H1 (cell line): ENCODE measurements around the gene STYK1. TPM values are rescaled to one million over a fixed set of nuclear protein-coding genes. Genes with fewer than 3 reads are reported as not detected.

Source experiments
- CTCF ChIA-PET: fragments of 300-600 bp; sonication (Branson Sonifier 250); formaldehyde crosslinking; loops from one replicate; lab custom pipeline; 2021; ENCODE audit not compliant: partially characterized antibody; lab: Charles Lee
- POLR2A ChIA-PET: fragments of 300-600 bp; sonication (Branson Sonifier 250); formaldehyde crosslinking; loops from one replicate; lab custom pipeline; 2021; ENCODE audit warnings: inconsistent platforms; ENCODE audit not compliant: partially characterized antibody; lab: Charles Lee
- DNase-seq, 2 experiments: peaks; one replicate each; pipeline versions ENCODE4 v3.0.0 to v3.0.0-alpha.2; 2010 to 2022; ENCODE audit warnings: low spot score in 2 of 2, low read depth in 1 of 2, mixed read lengths in 1 of 2
- FAIRE-seq: peaks from 2 replicates; lab custom pipeline; 2011; peaks lifted over from hg19 to GRCh38; lab: Jason Lieb, UNC
- H2AFZ ChIP-seq: 2 replicates; pipeline ENCODE4 v1.8.1; 2012; ENCODE audit warnings: low read length, inconsistent platforms
- H2AK5ac ChIP-seq: 2 replicates; pipeline ENCODE4 v1.6.1; 2013; ENCODE audit warnings: low read depth, low read length
- H2BK120ac ChIP-seq: replicated peaks from 2 replicates; pipeline ENCODE3; 2013; ENCODE audit warnings: low read depth, low read length, inconsistent platforms
- H2BK12ac ChIP-seq: 2 replicates; pipeline ENCODE4 v1.6.1; 2013; ENCODE audit warnings: low read depth, low read length
- H2BK15ac ChIP-seq: 2 replicates; pipeline ENCODE4 v1.6.1; 2013; ENCODE audit warnings: low read length
- H2BK20ac ChIP-seq: 2 replicates; pipeline ENCODE4 v1.6.1; 2013; ENCODE audit warnings: low read length
- H2BK5ac ChIP-seq: 2 replicates; pipeline ENCODE4 v1.6.1; 2013; ENCODE audit warnings: low read depth, low read length
- H3K14ac ChIP-seq: 2 replicates; pipeline ENCODE4 v1.6.1; 2013; ENCODE audit warnings: inconsistent platforms; ENCODE audit not compliant: insufficient read length
- H3K18ac ChIP-seq: 2 replicates; pipeline ENCODE4 v1.6.1; 2013; ENCODE audit warnings: low read length; ENCODE audit errors: extremely low read depth
- H3K23ac ChIP-seq: 2 replicates; pipeline ENCODE4 v1.6.1; 2013; ENCODE audit warnings: inconsistent platforms; ENCODE audit not compliant: insufficient read length
- H3K23me2 ChIP-seq: 2 replicates; pipeline ENCODE4 v1.6.1; 2013; ENCODE audit warnings: low read depth, low read length
- H3K27ac ChIP-seq: 2 replicates; pipeline ENCODE4 v1.6.1; 2011; ENCODE audit warnings: low read depth, low read length, inconsistent platforms
- H3K27me3 ChIP-seq, 4 experiments: replicated peaks in 1 of 4; 1 replicate in 1 of 4; 2 replicates in 3 of 4; pipeline versions ENCODE4 v1.6.1 to v1.8.1; 2011 to 2013; ENCODE audit warnings: low read length in 3 of 4, mild to moderate bottlenecking in 3 of 4, inconsistent platforms in 2 of 4, mixed read lengths in 2 of 4, moderate library complexity in 1 of 4; ENCODE audit not compliant: control insufficient read depth in 3 of 4, insufficient read depth in 3 of 4; ENCODE audit errors: extremely low read depth in 1 of 4
- H3K36me3 ChIP-seq, 4 experiments: 2 replicates each; pipeline versions ENCODE4 v1.6.1 to v1.8.1; 2011 to 2013; ENCODE audit warnings: mild to moderate bottlenecking in 4 of 4, low read length in 3 of 4, moderate library complexity in 2 of 4, control low read depth in 1 of 4, inconsistent platforms in 1 of 4; ENCODE audit not compliant: insufficient read depth in 4 of 4, control insufficient read depth in 2 of 4
- H3K4ac ChIP-seq: replicated peaks from 2 replicates; pipeline ENCODE3; 2013; ENCODE audit warnings: low read length, low read depth, mixed read lengths, inconsistent platforms; ENCODE audit not compliant: insufficient read length
- H3K4me1 ChIP-seq, 4 experiments: replicated peaks in 1 of 4; 1 replicate in 1 of 4; 2 replicates in 3 of 4; pipeline versions ENCODE4 v1.6.1 to v1.8.1; 2011 to 2013; ENCODE audit warnings: low read length in 3 of 4, inconsistent platforms in 2 of 4, mixed read lengths in 1 of 4; ENCODE audit not compliant: insufficient read depth in 4 of 4, control insufficient read depth in 3 of 4
- H3K4me2 ChIP-seq, 2 experiments: 2 replicates each; pipeline versions ENCODE4 v1.6.1 to v1.8.1; 2011 to 2013; ENCODE audit warnings: low read depth in 2 of 2, low read length in 2 of 2, control low read depth in 1 of 2, inconsistent platforms in 1 of 2, mild to moderate bottlenecking in 1 of 2; ENCODE audit not compliant: insufficient read depth in 1 of 2
- H3K4me3 ChIP-seq, 4 experiments: fragments of 200-600, 300-600 bp in 1 of 4; sonication (generic), shearing (Covaris generic), sonication (Bioruptor Twin) in 1 of 4; 2 replicates each; pipeline versions ENCODE4 v1.5.1 to v1.8.1; 2011 to 2016; ENCODE audit warnings: low read length in 4 of 4, low read depth in 3 of 4, control low read depth in 2 of 4, inconsistent platforms in 2 of 4, mild to moderate bottlenecking in 2 of 4, mixed read lengths in 1 of 4, moderate library complexity in 1 of 4; ENCODE audit not compliant: insufficient read depth in 2 of 4; ENCODE audit errors: extremely low read depth in 1 of 4
- H3K56ac ChIP-seq: replicated peaks from 2 replicates; pipeline ENCODE3; 2013; ENCODE audit warnings: low read depth, mild to moderate bottlenecking, mixed read lengths, low read length, inconsistent platforms; ENCODE audit not compliant: insufficient read length
- H3K79me1 ChIP-seq: 2 replicates; pipeline ENCODE4 v1.6.1; 2013; ENCODE audit warnings: low read depth, low read length, control low read depth
- H3K79me2 ChIP-seq, 2 experiments: 2 replicates each; pipeline versions ENCODE4 v1.6.1 to v1.8.1; 2012 to 2013; ENCODE audit warnings: low read length in 2 of 2, mild to moderate bottlenecking in 2 of 2, inconsistent platforms in 1 of 2; ENCODE audit not compliant: insufficient read depth in 2 of 2, control insufficient read depth in 1 of 2
- H3K9ac ChIP-seq, 4 experiments: replicated peaks in 1 of 4; 1 replicate in 1 of 4; 2 replicates in 3 of 4; pipeline versions ENCODE4 v1.6.1 to v1.8.1; 2011 to 2013; ENCODE audit warnings: low read depth in 3 of 4, low read length in 3 of 4, control low read depth in 2 of 4, mild to moderate bottlenecking in 2 of 4, moderate library complexity in 2 of 4, inconsistent platforms in 1 of 4; ENCODE audit errors: extremely low read depth in 1 of 4
- H3K9me3 ChIP-seq, 2 experiments: 2 replicates each; pipeline versions ENCODE4 v1.6.1 to v1.8.1; 2012 to 2013; ENCODE audit warnings: mild to moderate bottlenecking in 2 of 2, moderate library complexity in 2 of 2, control low read depth in 1 of 2, inconsistent platforms in 1 of 2, low read depth in 1 of 2, low read length in 1 of 2, mixed read lengths in 1 of 2; ENCODE audit not compliant: insufficient read depth in 2 of 2
- H4K20me1 ChIP-seq, 2 experiments: replicated peaks in 1 of 2; 2 replicates each; pipeline versions ENCODE3 to v1.8.1; 2011 to 2013; ENCODE audit warnings: inconsistent platforms in 2 of 2, low read length in 2 of 2, mild to moderate bottlenecking in 1 of 2; ENCODE audit not compliant: insufficient read depth in 2 of 2, control insufficient read depth in 1 of 2
- H4K5ac ChIP-seq: 2 replicates; pipeline ENCODE4 v1.6.1; 2013; ENCODE audit warnings: low read length, low read depth, mixed read lengths, inconsistent platforms; ENCODE audit not compliant: insufficient read length
- H4K8ac ChIP-seq: 2 replicates; pipeline ENCODE4 v1.8.0; 2013; ENCODE audit warnings: mild to moderate bottlenecking, moderate library complexity, low read length, inconsistent platforms; ENCODE audit not compliant: insufficient read depth; ENCODE audit errors: extremely low read depth
- H4K91ac ChIP-seq: replicated peaks from 2 replicates; pipeline ENCODE3; 2013; ENCODE audit warnings: low read length, mixed read lengths, inconsistent platforms; ENCODE audit not compliant: insufficient read length
- BACH1 ChIP-seq: IDR thresholded peaks from 2 replicates; pipeline ENCODE4 v1.6.1; 2012; ENCODE audit warnings: low read length, improper control_type of control experiment
- CBX5 ChIP-seq: fragments of 300-800, 300-1000 bp; sonication (generic); IDR thresholded peaks from 2 replicates; pipeline ENCODE4 v1.7.1; 2016; ENCODE audit warnings: antibody characterized with exemption, low read length, low read depth
- EP300 ChIP-seq, 2 experiments: IDR thresholded peaks; 1 replicate in 1 of 2; 2 replicates in 1 of 2; pipeline ENCODE4 v1.6.1; 2011 to 2012; ENCODE audit warnings: low read depth in 2 of 2, low read length in 2 of 2, mild to moderate bottlenecking in 2 of 2, borderline replicate concordance in 1 of 2, inconsistent platforms in 1 of 2, moderate library complexity in 1 of 2
- GABPA ChIP-seq: IDR thresholded peaks from 2 replicates; pipeline ENCODE4 v1.6.1; 2011; ENCODE audit warnings: mild to moderate bottlenecking, low read length, moderate library complexity, borderline replicate concordance; ENCODE audit not compliant: insufficient read depth
- PHF8 ChIP-seq: fragments of 200-600 bp; sonication (generic); conservative IDR thresholded peaks from 2 replicates; pipeline ENCODE4 v1.7.1; 2012; ENCODE audit warnings: low read depth, mild to moderate bottlenecking, inconsistent platforms, low read length, moderate library complexity
- TCF12 ChIP-seq: IDR thresholded peaks from 2 replicates; pipeline ENCODE4 v1.6.1; 2011; ENCODE audit warnings: low read depth, mild to moderate bottlenecking, low read length
- TEAD4 ChIP-seq: IDR thresholded peaks from 2 replicates; pipeline ENCODE4 v1.6.1; 2012; ENCODE audit warnings: low read depth, low read length, inconsistent platforms, mixed read lengths
- ZNF274 ChIP-seq: IDR thresholded peaks from 2 replicates; pipeline ENCODE4 v1.7.0; 2012; ENCODE audit warnings: low read length, borderline replicate concordance; ENCODE audit errors: extremely low read depth
- WGBS, 2 experiments: shearing (Covaris generic) in 1 of 2; methylation state at CpG; one replicate each; pipeline versions ENCODE4 v1.1.6 to v1.1.7; 2013 to 2015; ENCODE audit warnings: low lambda C conversion rate in 2 of 2, mixed read lengths in 2 of 2, inconsistent platforms in 1 of 2, low coverage in 1 of 2, missing lambda C conversion rate in 1 of 2; ENCODE audit not compliant: insufficient replicate concordance in 2 of 2, insufficient coverage in 1 of 2, insufficient read length in 1 of 2; ENCODE audit errors: extremely low coverage in 1 of 2, missing lambda C conversion rate in 1 of 2; 5-methylcytosine and 5-hydroxymethylcytosine counted together
- polyA plus RNA-seq, 7 experiments: library from polyadenylated mRNA; depleted of rRNA in 3 of 7; stranded (reverse) in 5 of 7; unstranded in 2 of 7; fragments of >200 nt in 5 of 7; fragments of 200-250 nt in 2 of 7; gene quantifications; 1 replicate in 5 of 7; 2 replicates in 1 of 7; 4 replicates in 1 of 7; pipeline versions ENCODE4 v1.2.1 to v1.2.3, GENCODE V29; 2011 to 2013; ENCODE audit warnings: missing spikeins in 2 of 7, mixed read lengths in 2 of 7
- total RNA-seq: library from RNA; stranded (reverse); fragmentation: NEBNext Ultra II Directional; extraction: Animal tissue kit (Norgen Biotek cat#: 25700); gene quantifications from 2 replicates; pipeline ENCODE4 v1.2.1, GENCODE V29; 2021

The STYK1 gene
- total and polyA plus RNA-seq, 2 of the 8 experiments (the other 6 are each of a cell fraction or from before 2014, with no cell fraction given), result 0.38 to 1.1 TPM

DNA sequence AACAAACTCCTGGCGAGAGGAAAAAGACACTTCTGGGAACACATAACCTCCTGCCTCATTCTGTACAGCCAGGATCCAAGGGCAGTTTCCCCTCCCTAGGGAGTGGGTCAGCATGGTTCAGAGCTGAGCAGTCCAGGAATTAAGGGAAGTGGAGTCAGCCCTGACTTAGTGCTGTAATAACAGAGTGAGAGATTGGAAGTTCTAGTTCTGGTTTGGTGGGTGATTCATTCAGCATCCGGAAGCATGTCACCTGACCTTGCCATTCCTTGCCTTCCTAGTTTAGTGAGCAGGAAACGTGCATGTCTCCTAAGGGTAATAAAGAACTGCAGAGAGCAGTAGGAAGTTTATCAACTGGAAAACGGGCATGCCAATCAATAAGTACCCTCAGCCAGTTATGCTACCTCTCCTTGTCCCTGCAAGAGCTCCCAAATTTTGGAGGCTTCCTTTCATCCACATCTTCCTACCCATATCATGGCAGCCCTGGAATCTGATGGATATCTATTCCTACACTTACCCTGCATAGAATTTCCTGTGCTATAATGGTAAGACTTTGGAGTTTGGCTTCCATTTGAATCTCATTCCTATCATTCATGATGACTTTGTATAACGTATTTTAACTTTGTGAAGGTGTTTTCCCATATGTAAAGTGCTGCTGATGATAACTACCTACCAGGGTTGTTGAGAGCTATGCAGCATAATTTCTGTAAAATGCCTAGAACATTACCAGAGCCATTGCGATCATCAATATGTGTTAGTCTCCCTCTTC, 31.9 kb downstream of the STYK1 start:
- H3K79me1 ChIP-seq, result no peaks in the 10 kb centered on the region
- H3K9me3 ChIP-seq, result peaks cover 16 to 18% of the 10 kb centered on the region in 2 experiments
- no peak overlapping the region for H2BK5ac ChIP-seq
- no peaks in the 10 kb centered on the region for H3K27me3 ChIP-seq
- no peak for DNase-seq
- no peak overlapping the region for H2AFZ ChIP-seq
- no peak for TF ChIP-seq BACH1
- no peak for TF ChIP-seq TEAD4
- TF ChIP-seq PHF8, result no peak
- TF ChIP-seq TCF12, result no peak
- TF ChIP-seq GABPA, result no peak
- no peak for TF ChIP-seq CBX5
- TF ChIP-seq ZNF274, result no peak
- no peak for TF ChIP-seq EP300 (IDR thresholded peaks at IDR 0.05; ENCODE audit: borderline replicate concordance in 1 of 2, low read depth in 2 of 2, low read length in 2 of 2)
- no peak overlapping the region for H3K4ac ChIP-seq
- ChIA-PET CTCF (interaction anchor here (1.0 kb wide), 1 partner anchor 21 kb away, joined by 4 read pairs; no protein-coding TSS in a partner anchor), POLR2A (interaction anchor here (1.1 kb wide), 1 partner anchor 30 kb away, joined by 3 read pairs; no protein-coding TSS in a partner anchor)
- WGBS, 2 experiments, result 90% methylated on average over 6 of the region's 6 CpGs; no CpG with 5 or more reads in 1 of the 2 experiments
- no peak overlapping the region for H3K14ac ChIP-seq
- no peak overlapping the region for H4K91ac ChIP-seq
- no peak overlapping the region for H3K9ac ChIP-seq
- no peaks in the 10 kb centered on the region for H4K20me1 ChIP-seq
- H3K4me1 ChIP-seq, result peaks cover 0 to 2% (median 0%) of the 10 kb centered on the region in 4 experiments; a peak in 2 of 7 replicates
- H2BK12ac ChIP-seq, result no peak overlapping the region
- no peak overlapping the region for H3K4me2 ChIP-seq
- H3K18ac ChIP-seq, result no peak overlapping the region
- H3K23me2 ChIP-seq, result no peaks in the 10 kb centered on the region
- FAIRE-seq, result no peak
- no peak overlapping the region for H3K56ac ChIP-seq
- H3K79me2 ChIP-seq, result no peaks in the 10 kb centered on the region
- no peak overlapping the region for H3K27ac ChIP-seq
- no peak overlapping the region for H4K5ac ChIP-seq
- H2BK15ac ChIP-seq, result no peak overlapping the region
- H2BK120ac ChIP-seq, result no peak overlapping the region
- no peak overlapping the region for H3K4me3 ChIP-seq
- H3K36me3 ChIP-seq, result no peaks in the 10 kb centered on the region; a peak in 1 of 8 replicates
- no peak overlapping the region for H2AK5ac ChIP-seq
- H3K23ac ChIP-seq, result no peak overlapping the region
- H4K8ac ChIP-seq, result no peak overlapping the region
- no peak overlapping the region for H2BK20ac ChIP-seq
